ENCODE measurements around the gene DPYD. TPM values are rescaled to one million over a fixed set of nuclear protein-coding genes. Genes with fewer than 3 reads are reported as not detected.

Gene DPYD
- polyA plus RNA-seq, 4 donors = 11.4 to 44.8 (median 16.7) TPM

GRCh38 chr1:97909266-97909665 is 11.6 kb downstream of the DPYD start:
- no peak for DNase-seq (ENCODE audit: low read depth in 4 of 4, low spot score in 3 of 4)

- DNase-seq (ENCODE audit: low read depth in 4 of 4, low spot score in 3 of 4) = no peak
These were observed 12.9 kb downstream of the DPYD start for GRCh38 chr1:97907886-97908285.

GRCh38 chr1:97906567-97907241 is 14.1 kb downstream of the DPYD start:
- DNase-seq (ENCODE audit: low read depth in 4 of 4, low spot score in 3 of 4) = no peak

- DNase-seq (ENCODE audit: low read depth in 4 of 4, low spot score in 3 of 4) = no peak
These were observed 15.5 kb downstream of the DPYD start for GRCh38 chr1:97905141-97905940.

GRCh38 chr1:97904534-97904933 is 16.3 kb downstream of the DPYD start:
- no peak for DNase-seq (ENCODE audit: low read depth in 4 of 4, low spot score in 3 of 4)

- DNase-seq (ENCODE audit: low read depth in 4 of 4, low spot score in 3 of 4) = no peak
These were observed 17.2 kb downstream of the DPYD start for GRCh38 chr1:97903626-97904025.

- DNase-seq (ENCODE audit: low read depth in 4 of 4, low spot score in 3 of 4) = no peak
These were observed 18.8 kb downstream of the DPYD start for GRCh38 chr1:97902067-97902466.

GRCh38 chr1:97901017-97901658 is 19.7 kb downstream of the DPYD start:
- DNase-seq (ENCODE audit: low read depth in 4 of 4, low spot score in 3 of 4) = no peak

- no peak for DNase-seq (ENCODE audit: low read depth in 4 of 4, low spot score in 3 of 4)
These were observed 21.9 kb downstream of the DPYD start for GRCh38 chr1:97898948-97899347.

- no peak for DNase-seq (ENCODE audit: low read depth in 4 of 4, low spot score in 3 of 4)
These were observed 25.6 kb downstream of the DPYD start for GRCh38 chr1:97895278-97895677.

GRCh38 chr1:97893844-97894243 is 27.0 kb downstream of the DPYD start:
- no peak for DNase-seq (ENCODE audit: low read depth in 4 of 4, low spot score in 3 of 4)

- DNase-seq (ENCODE audit: low read depth in 4 of 4, low spot score in 3 of 4) = no peak
These were observed 34.6 kb downstream of the DPYD start for GRCh38 chr1:97886199-97886598.

- no peak for DNase-seq (ENCODE audit: low read depth in 4 of 4, low spot score in 3 of 4)
These were observed 37.0 kb downstream of the DPYD start for GRCh38 chr1:97883823-97884222.

GRCh38 chr1:97877307-97877706 is 43.5 kb downstream of the DPYD start:
- DNase-seq (ENCODE audit: low read depth in 4 of 4, low spot score in 3 of 4) = no peak

GRCh38 chr1:97875996-97876395 is 44.8 kb downstream of the DPYD start:
- no peak for DNase-seq (ENCODE audit: low read depth in 4 of 4, low spot score in 3 of 4)

GRCh38 chr1:97870589-97870988 is 50.2 kb downstream of the DPYD start:
- no peak for DNase-seq (ENCODE audit: low read depth in 4 of 4, low spot score in 3 of 4)

GRCh38 chr1:97869441-97869840 is 51.4 kb downstream of the DPYD start:
- no peak for DNase-seq (ENCODE audit: low read depth in 4 of 4, low spot score in 3 of 4)

GRCh38 chr1:97867127-97867526 is 53.7 kb downstream of the DPYD start:
- DNase-seq (ENCODE audit: low read depth in 4 of 4, low spot score in 3 of 4) = no peak

- DNase-seq (ENCODE audit: low read depth in 4 of 4, low spot score in 3 of 4) = no peak
These were observed 56.2 kb downstream of the DPYD start for GRCh38 chr1:97864615-97865014.

GRCh38 chr1:97853221-97853620 is 67.6 kb downstream of the DPYD start:
- no peak for DNase-seq (ENCODE audit: low read depth in 4 of 4, low spot score in 3 of 4)

All from left renal pelvis (tissue), 4 donors.